Measurements from ENCODE around the gene PRKAR2A. TPM values are rescaled to one million over a fixed set of nuclear protein-coding genes. Genes with fewer than 3 reads are reported as not detected.

Gene PRKAR2A
- 32.0 and 44.1 TPM in 2 replicates for total RNA-seq

DNA sequence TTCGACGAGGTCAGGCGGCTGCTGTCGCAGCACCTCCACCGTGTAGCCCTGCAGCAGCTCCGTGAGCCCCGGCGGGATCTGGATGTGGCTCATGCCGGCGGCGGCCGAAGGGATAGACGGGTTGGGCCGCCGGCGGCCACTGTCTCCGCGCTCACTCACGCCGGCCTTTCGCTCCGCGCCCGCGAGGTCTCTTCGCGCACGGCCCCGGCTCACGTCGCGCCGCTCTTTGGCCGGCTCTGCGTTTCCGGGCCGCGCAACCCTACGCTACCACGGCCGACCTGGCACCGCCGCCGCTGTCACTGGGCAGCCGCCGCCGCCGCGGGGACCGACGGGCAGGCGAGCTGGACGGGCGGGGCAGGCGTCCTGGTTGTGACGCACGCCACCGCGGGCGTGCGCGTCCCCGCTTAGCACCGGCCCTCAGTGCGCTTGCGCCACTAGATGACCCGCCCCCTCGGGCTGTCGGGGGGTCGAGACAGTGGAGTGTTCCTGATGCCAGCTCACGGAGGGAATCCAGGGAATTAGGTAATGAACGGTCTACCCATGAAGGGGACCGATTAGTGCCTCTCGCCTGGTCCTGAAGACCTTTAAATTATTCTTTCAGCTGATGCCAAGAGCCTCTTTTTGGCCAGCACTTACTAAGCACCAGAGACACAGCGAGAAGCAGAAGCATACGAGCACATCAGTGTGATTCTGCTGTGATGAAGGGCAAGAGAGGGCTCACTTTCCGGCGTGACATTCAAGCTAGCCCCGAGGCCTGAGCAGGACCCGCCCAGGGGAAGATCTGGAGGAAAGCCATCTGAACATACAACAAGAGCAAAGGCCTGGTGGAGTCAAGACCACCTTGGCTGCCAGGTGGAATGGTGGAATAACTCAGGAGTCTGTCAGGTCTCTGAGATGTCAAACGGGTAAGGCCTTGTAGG lies at the start of gene PRKAR2A:
Gene PRKAR2A (minus strand): TSS at position 371 of the 920 bp plus-strand sequence. CDS start 278 bp downstream, at position 93.

DNA sequence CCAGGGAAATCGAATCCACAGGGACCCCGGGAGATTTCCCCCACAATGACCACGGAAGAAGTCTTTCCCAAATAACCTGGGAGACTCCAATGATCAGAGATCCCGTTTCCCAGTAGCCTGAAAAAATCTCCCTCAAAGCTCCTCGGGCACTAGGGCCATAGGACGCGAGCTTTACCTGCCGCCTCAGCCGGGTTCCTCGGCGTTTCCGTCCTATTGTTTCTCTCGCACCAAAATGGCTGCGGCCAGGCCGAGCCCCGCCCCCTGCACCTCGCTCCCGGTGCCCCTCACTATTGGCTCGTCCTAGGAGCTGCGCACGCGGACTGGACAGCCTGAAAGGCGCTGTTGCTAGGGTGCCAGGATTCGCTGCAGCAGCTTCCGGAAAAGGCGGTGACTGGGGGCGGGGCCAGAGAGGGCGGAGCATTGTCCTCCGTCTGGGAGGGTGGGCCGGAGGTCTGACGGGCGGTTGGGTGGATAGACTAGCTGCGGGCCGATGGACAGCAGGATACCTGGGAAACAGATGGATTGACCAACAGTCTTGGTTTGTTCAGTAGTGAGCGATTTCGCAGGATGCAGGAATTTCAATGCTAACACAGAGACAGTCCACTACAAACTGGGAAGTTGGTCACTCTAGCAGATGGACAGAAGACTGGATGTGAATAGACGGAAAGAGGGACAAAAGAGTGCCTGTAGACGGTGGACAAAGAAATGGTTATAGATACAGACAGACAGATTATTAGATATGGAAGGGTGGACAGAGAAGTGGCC lies 130.5 kb downstream of the PRKAR2A start, which contains the start of gene IP6K2:
Gene IP6K2 (minus strand): TSS at position 240 of the 765 bp plus-strand sequence. CDS start 21,930 bp downstream, outside the sequence.

Other genes starting within 250 kb of the PRKAR2A start
- gene UQCRC1, start 238.2 kb downstream of the PRKAR2A start, total RNA-seq = 438 and 594 TPM in 2 replicates
- not detected in 2 replicates for gene TMEM89, start 226.1 kb downstream of the PRKAR2A start, total RNA-seq
- 22.2 and 33.1 TPM in 2 replicates for gene SLC26A6, start 212.4 kb downstream of the PRKAR2A start, total RNA-seq
- gene CELSR3, start 185.0 kb downstream of the PRKAR2A start, total RNA-seq = 1.8 and 2.1 TPM in 2 replicates
- 12.3 and 14.3 TPM in 2 replicates for gene NCKIPSD, start 162.0 kb downstream of the PRKAR2A start, total RNA-seq
- gene IP6K2, start 130.7 kb downstream of the PRKAR2A start, total RNA-seq = 40.3 and 76.5 TPM in 2 replicates
- 8.9 and 11.3 TPM in 2 replicates for gene SLC25A20, start 51.0 kb upstream of the PRKAR2A start, total RNA-seq
- 139 and 166 TPM in 2 replicates for gene ARIH2, start 71.0 kb upstream of the PRKAR2A start, total RNA-seq
- gene P4HTM, start 142.4 kb upstream of the PRKAR2A start, total RNA-seq = 13.3 and 21.6 TPM in 2 replicates
- 23.9 and 73.9 TPM in 2 replicates for gene WDR6, start 159.5 kb upstream of the PRKAR2A start, total RNA-seq
- 30.0 and 39.0 TPM in 2 replicates for gene DALRD3, start 170.7 kb upstream of the PRKAR2A start, total RNA-seq
- 45.5 and 57.4 TPM in 2 replicates for gene NDUFAF3, start 174.2 kb upstream of the PRKAR2A start, total RNA-seq
- gene IMPDH2, start 181.5 kb upstream of the PRKAR2A start, total RNA-seq = 203 and 369 TPM in 2 replicates
- 49.8 and 56.7 TPM in 2 replicates for gene QRICH1, start 246.2 kb upstream of the PRKAR2A start, total RNA-seq